ENCODE data around the gene LNPEP.
A peak's percentile ranks its signal among the peaks of the same experiment; 100 is the strongest.

Gene LNPEP

GRCh38 chr5:97010606-97011005 lies 74.7 kb downstream of the LNPEP start:
- DNase-seq = no peak
- Histone ChIP-seq H3K36me3 (ENCODE audit: control insufficient read depth in 1 of 2, insufficient read depth in 2 of 2, low read length in 2 of 2) (no peaks in the 10 kb centered on the region), H3K9ac (ENCODE audit: low read length) (no peak overlapping the region), H3K9me3 (ENCODE audit: insufficient read depth, low read depth, low read length) (no peaks in the 10 kb centered on the region), H3K23ac (ENCODE audit: low read length) (no peak overlapping the region), H3K14ac (ENCODE audit: low read length) (no peak overlapping the region), H4K12ac (ENCODE audit: low read depth, low read length) (no peak overlapping the region), H2AFZ (ENCODE audit: insufficient read depth, low read length, poor library complexity) (no peak overlapping the region), H3K79me2 (ENCODE audit: control insufficient read depth, insufficient read depth, low read length, poor library complexity) (no peaks in the 10 kb centered on the region), H3K18ac (ENCODE audit: low read length) (no peak overlapping the region), H3K4ac (ENCODE audit: low read depth, low read length) (no peak overlapping the region), H3K27me3 (ENCODE audit: insufficient read depth, low read length) (no peaks in the 10 kb centered on the region), H3K79me1 (ENCODE audit: low read length) (no peaks in the 10 kb centered on the region), H2BK12ac (ENCODE audit: low read length) (no peak overlapping the region), H2AK5ac (ENCODE audit: low read length) (no peak overlapping the region), H2BK5ac (ENCODE audit: low read depth, low read length, poor library complexity) (no peak overlapping the region), H2BK120ac (ENCODE audit: insufficient read depth, low read length, poor library complexity) (no peak overlapping the region), H4K91ac (ENCODE audit: low read depth, low read length) (no peak overlapping the region), H3K4me3 (ENCODE audit: low read depth, low read length) (no peak overlapping the region), H3K27ac (ENCODE audit: low read depth, low read length) (no peak overlapping the region), H3K4me2 (ENCODE audit: low read length) (no peak overlapping the region), H3K4me1 (ENCODE audit: control insufficient read depth in 1 of 2, insufficient read depth in 2 of 2, low read length in 2 of 2) (no peaks in the 10 kb centered on the region), H4K8ac (ENCODE audit: low read depth, low read length) (no peak overlapping the region)
- no CpG with 5 or more reads among the region's 3 CpGs for WGBS (ENCODE audit: extremely low coverage, insufficient coverage, insufficient read length)

- Histone ChIP-seq H2AK5ac (ENCODE audit: low read length) (no peak overlapping the region), H3K27me3 (ENCODE audit: insufficient read depth, low read length) (no peaks in the 10 kb centered on the region), H2BK12ac (ENCODE audit: low read length) (no peak overlapping the region), H3K36me3 (ENCODE audit: control insufficient read depth in 1 of 2, insufficient read depth in 2 of 2, low read length in 2 of 2) (no peaks in the 10 kb centered on the region), H2BK5ac (ENCODE audit: low read depth, low read length, poor library complexity) (no peak overlapping the region), H4K8ac (ENCODE audit: low read depth, low read length) (no peak overlapping the region), H3K4ac (ENCODE audit: low read depth, low read length) (no peak overlapping the region), H3K23ac (ENCODE audit: low read length) (no peak overlapping the region), H3K4me3 (ENCODE audit: low read depth, low read length) (no peak overlapping the region), H3K27ac (ENCODE audit: low read depth, low read length) (no peak overlapping the region), H3K14ac (ENCODE audit: low read length) (no peak overlapping the region), H2BK120ac (ENCODE audit: insufficient read depth, low read length, poor library complexity) (no peak overlapping the region), H3K18ac (ENCODE audit: low read length) (no peak overlapping the region), H4K91ac (ENCODE audit: low read depth, low read length) (no peak overlapping the region), H3K4me1 (ENCODE audit: control insufficient read depth in 1 of 2, insufficient read depth in 2 of 2, low read length in 2 of 2) (no peaks in the 10 kb centered on the region), H3K79me1 (ENCODE audit: low read length) (no peaks in the 10 kb centered on the region), H2AFZ (ENCODE audit: insufficient read depth, low read length, poor library complexity) (no peak overlapping the region), H4K12ac (ENCODE audit: low read depth, low read length) (no peak overlapping the region), H3K79me2 (ENCODE audit: control insufficient read depth, insufficient read depth, low read length, poor library complexity) (no peaks in the 10 kb centered on the region), H3K4me2 (ENCODE audit: low read length) (no peak overlapping the region), H3K9me3 (ENCODE audit: insufficient read depth, low read depth, low read length) (no peaks in the 10 kb centered on the region), H3K9ac (ENCODE audit: low read length) (no peak overlapping the region)
- no peak for DNase-seq
- WGBS (ENCODE audit: extremely low coverage, insufficient coverage, insufficient read length) = no CpG with 5 or more reads among the region's 2 CpGs
These were observed 75.7 kb downstream of the LNPEP start for GRCh38 chr5:97011567-97011966.

GRCh38 chr5:97019435-97020117 lies 83.7 kb downstream of the LNPEP start:
- Histone ChIP-seq H2BK5ac (ENCODE audit: low read depth, low read length, poor library complexity) (no peak overlapping the region), H3K9me3 (ENCODE audit: insufficient read depth, low read depth, low read length) (no peaks in the 10 kb centered on the region), H3K9ac (ENCODE audit: low read length) (no peak overlapping the region), H4K12ac (ENCODE audit: low read depth, low read length) (no peak overlapping the region), H3K23ac (ENCODE audit: low read length) (no peak overlapping the region), H3K4ac (ENCODE audit: low read depth, low read length) (no peak overlapping the region), H3K14ac (ENCODE audit: low read length) (no peak overlapping the region), H2BK120ac (ENCODE audit: insufficient read depth, low read length, poor library complexity) (no peak overlapping the region), H2BK12ac (ENCODE audit: low read length) (no peak overlapping the region), H3K4me1 (ENCODE audit: control insufficient read depth in 1 of 2, insufficient read depth in 2 of 2, low read length in 2 of 2) (peaks cover 0 to 6% of the 10 kb centered on the region in 2 experiments), H3K79me1 (ENCODE audit: low read length) (peaks cover 8% of the 10 kb centered on the region), H2AFZ (ENCODE audit: insufficient read depth, low read length, poor library complexity) (no peak overlapping the region), H3K4me3 (ENCODE audit: low read depth, low read length) (no peak overlapping the region), H3K79me2 (ENCODE audit: control insufficient read depth, insufficient read depth, low read length, poor library complexity) (no peaks in the 10 kb centered on the region), H3K4me2 (ENCODE audit: low read length) (no peak overlapping the region), H2AK5ac (ENCODE audit: low read length) (no peak overlapping the region), H3K27me3 (ENCODE audit: insufficient read depth, low read length) (no peaks in the 10 kb centered on the region), H4K8ac (ENCODE audit: low read depth, low read length) (no peak overlapping the region), H3K18ac (ENCODE audit: low read length) (no peak overlapping the region), H3K36me3 (ENCODE audit: control insufficient read depth in 1 of 2, insufficient read depth in 2 of 2, low read length in 2 of 2) (no peaks in the 10 kb centered on the region), H4K91ac (ENCODE audit: low read depth, low read length) (no peak overlapping the region), H3K27ac (ENCODE audit: low read depth, low read length) (peak overlapping the region; percentile 97)
- DNase-seq = peak; percentile 74 to 91
- no CpG with 5 or more reads among the region's 5 CpGs for WGBS (ENCODE audit: extremely low coverage, insufficient coverage, insufficient read length)

GRCh38 chr5:97021416-97021815 lies 85.5 kb downstream of the LNPEP start:
- peaks cover 0 to 6% of the 10 kb centered on the region in 2 experiments for H3K4me1 ChIP-seq (ENCODE audit: control insufficient read depth in 1 of 2, insufficient read depth in 2 of 2, low read length in 2 of 2)
- no peaks in the 10 kb centered on the region for H3K9me3 ChIP-seq (ENCODE audit: insufficient read depth, low read depth, low read length)
- H2BK12ac ChIP-seq (ENCODE audit: low read length) = no peak overlapping the region
- DNase-seq = no peak
- H3K27me3 ChIP-seq (ENCODE audit: insufficient read depth, low read length) = no peaks in the 10 kb centered on the region
- no peak overlapping the region for H4K12ac ChIP-seq (ENCODE audit: low read depth, low read length)
- peaks cover 8% of the 10 kb centered on the region for H3K79me1 ChIP-seq (ENCODE audit: low read length)
- H3K4ac ChIP-seq (ENCODE audit: low read depth, low read length) = no peak overlapping the region
- no peak overlapping the region for H3K18ac ChIP-seq (ENCODE audit: low read length)
- H4K91ac ChIP-seq (ENCODE audit: low read depth, low read length) = no peak overlapping the region
- H3K27ac ChIP-seq (ENCODE audit: low read depth, low read length) = no peak overlapping the region
- no peak overlapping the region for H4K8ac ChIP-seq (ENCODE audit: low read depth, low read length)
- no peak overlapping the region for H3K4me2 ChIP-seq (ENCODE audit: low read length)
- H3K14ac ChIP-seq (ENCODE audit: low read length) = no peak overlapping the region
- no peak overlapping the region for H2BK120ac ChIP-seq (ENCODE audit: insufficient read depth, low read length, poor library complexity)
- H2BK5ac ChIP-seq (ENCODE audit: low read depth, low read length, poor library complexity) = no peak overlapping the region
- no peaks in the 10 kb centered on the region for H3K36me3 ChIP-seq (ENCODE audit: control insufficient read depth in 1 of 2, insufficient read depth in 2 of 2, low read length in 2 of 2)
- no peak overlapping the region for H3K4me3 ChIP-seq (ENCODE audit: low read depth, low read length)
- no peak overlapping the region for H2AFZ ChIP-seq (ENCODE audit: insufficient read depth, low read length, poor library complexity)
- no peak overlapping the region for H3K23ac ChIP-seq (ENCODE audit: low read length)
- no peak overlapping the region for H2AK5ac ChIP-seq (ENCODE audit: low read length)
- H3K9ac ChIP-seq (ENCODE audit: low read length) = no peak overlapping the region
- H3K79me2 ChIP-seq (ENCODE audit: control insufficient read depth, insufficient read depth, low read length, poor library complexity) = no peaks in the 10 kb centered on the region
- no CpG with 5 or more reads among the region's 1 CpG for WGBS (ENCODE audit: extremely low coverage, insufficient coverage, insufficient read length)
